MM.1S (cell line): ENCODE measurements around the gene IZUMO1.

Source experiments
- EZH2 ChIP-seq: fragments of 300-600 bp; sonication (generic); optimal IDR thresholded peaks from 2 replicates; pipeline ENCODE3; 2017; ENCODE audit warnings: low read depth, mild to moderate bottlenecking, antibody characterized with exemption, low read length, mixed read lengths
- TF ChIP-seq, protein P1 (sequence below): fragments of 300-600 bp; sonication (generic); IDR thresholded peaks from 2 replicates; pipeline ENCODE4 v1.5.1; 2016; ENCODE audit warnings: antibody characterized with exemption, low read length, mixed read lengths

DNA sequence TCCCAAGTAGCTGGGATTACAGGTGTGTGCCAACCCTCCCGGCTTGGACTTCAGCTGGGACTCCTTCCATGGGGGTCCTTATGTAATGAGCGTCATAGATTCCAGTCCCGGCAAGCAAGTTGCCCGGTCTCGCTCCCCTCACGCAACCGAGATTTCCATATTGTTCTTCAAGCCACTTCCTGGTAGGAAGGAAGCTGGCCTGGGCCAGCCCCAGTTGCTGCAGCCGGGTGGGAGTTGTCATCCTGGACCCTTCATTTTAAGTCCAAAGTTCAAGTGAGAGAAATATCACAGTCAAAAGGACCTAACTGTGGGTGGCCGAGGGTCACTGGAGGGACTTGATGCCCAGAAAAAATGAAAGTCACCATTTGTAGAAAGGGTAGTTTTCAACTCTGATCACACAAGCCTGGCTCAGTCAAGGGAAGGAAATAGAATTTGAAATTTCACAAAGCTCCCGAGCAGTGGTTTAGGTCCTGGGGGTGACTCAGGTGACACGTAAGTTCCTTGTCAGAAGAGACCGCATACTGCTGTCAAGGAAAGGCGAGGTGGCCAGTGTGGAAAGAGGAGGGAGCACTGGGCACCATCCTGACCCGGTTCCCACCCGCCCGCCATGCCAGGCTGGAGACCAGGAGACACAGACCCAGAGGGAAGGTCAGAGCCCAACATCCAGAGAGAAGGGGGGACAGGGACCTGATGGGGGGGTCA, 13.9 kb upstream of the IZUMO1 start:
- TF ChIP-seq, protein P1, sequence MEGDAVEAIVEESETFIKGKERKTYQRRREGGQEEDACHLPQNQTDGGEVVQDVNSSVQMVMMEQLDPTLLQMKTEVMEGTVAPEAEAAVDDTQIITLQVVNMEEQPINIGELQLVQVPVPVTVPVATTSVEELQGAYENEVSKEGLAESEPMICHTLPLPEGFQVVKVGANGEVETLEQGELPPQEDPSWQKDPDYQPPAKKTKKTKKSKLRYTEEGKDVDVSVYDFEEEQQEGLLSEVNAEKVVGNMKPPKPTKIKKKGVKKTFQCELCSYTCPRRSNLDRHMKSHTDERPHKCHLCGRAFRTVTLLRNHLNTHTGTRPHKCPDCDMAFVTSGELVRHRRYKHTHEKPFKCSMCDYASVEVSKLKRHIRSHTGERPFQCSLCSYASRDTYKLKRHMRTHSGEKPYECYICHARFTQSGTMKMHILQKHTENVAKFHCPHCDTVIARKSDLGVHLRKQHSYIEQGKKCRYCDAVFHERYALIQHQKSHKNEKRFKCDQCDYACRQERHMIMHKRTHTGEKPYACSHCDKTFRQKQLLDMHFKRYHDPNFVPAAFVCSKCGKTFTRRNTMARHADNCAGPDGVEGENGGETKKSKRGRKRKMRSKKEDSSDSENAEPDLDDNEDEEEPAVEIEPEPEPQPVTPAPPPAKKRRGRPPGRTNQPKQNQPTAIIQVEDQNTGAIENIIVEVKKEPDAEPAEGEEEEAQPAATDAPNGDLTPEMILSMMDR: no peak
- no peak for TF ChIP-seq EZH2
